Esophagus squamous epithelium (tissue), 4 donors: Measurements from ENCODE around the gene PAK4.

Experiments used
- POLR2A ChIP-seq, 4 donors: fragments of 450-650 bp; IDR thresholded peaks; one replicate each; pipeline ENCODE4 v1.6.1; 2017; ENCODE audit warnings: antibody characterized with exemption in 4 of 4, mild to moderate bottlenecking in 4 of 4, moderate library complexity in 3 of 4
- TF ChIP-seq, protein P1 (sequence below), 6 experiments: fragments of 450-650 bp in 4 of 6; fragments of 200-600 bp in 2 of 6; sonication (generic) in 2 of 6; IDR thresholded peaks; one replicate each; pipeline ENCODE4 v1.5.1; 2016 to 2019; ENCODE audit warnings: antibody characterized with exemption in 6 of 6, mild to moderate bottlenecking in 4 of 6, moderate library complexity in 4 of 6

DNA sequence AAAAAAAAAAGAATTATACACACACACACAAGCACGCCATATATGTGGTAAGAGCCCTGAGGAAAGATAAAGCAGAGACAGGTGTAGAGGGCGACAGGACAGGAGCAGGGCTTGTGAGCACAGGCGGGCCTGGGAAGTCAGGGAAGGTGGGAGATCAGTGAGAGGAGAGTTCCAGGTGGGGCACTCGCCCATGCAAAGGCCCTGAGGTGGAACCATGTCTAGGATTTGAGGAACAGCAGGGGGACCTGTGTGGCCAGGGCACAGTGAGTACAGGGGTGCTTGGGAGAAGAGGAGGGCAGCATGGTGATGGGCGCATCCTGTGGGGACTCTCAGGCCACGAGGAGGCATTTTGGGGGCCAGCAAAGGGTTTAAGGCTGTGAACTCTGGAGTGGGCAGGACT, 38.7 kb downstream of the PAK4 start:
- TF ChIP-seq, protein P1, sequence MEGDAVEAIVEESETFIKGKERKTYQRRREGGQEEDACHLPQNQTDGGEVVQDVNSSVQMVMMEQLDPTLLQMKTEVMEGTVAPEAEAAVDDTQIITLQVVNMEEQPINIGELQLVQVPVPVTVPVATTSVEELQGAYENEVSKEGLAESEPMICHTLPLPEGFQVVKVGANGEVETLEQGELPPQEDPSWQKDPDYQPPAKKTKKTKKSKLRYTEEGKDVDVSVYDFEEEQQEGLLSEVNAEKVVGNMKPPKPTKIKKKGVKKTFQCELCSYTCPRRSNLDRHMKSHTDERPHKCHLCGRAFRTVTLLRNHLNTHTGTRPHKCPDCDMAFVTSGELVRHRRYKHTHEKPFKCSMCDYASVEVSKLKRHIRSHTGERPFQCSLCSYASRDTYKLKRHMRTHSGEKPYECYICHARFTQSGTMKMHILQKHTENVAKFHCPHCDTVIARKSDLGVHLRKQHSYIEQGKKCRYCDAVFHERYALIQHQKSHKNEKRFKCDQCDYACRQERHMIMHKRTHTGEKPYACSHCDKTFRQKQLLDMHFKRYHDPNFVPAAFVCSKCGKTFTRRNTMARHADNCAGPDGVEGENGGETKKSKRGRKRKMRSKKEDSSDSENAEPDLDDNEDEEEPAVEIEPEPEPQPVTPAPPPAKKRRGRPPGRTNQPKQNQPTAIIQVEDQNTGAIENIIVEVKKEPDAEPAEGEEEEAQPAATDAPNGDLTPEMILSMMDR (IDR thresholded peaks at IDR 0.05), result no peak
- no peak for TF ChIP-seq POLR2A (IDR thresholded peaks at IDR 0.05)
